GM21360 (cell line): ENCODE measurements around the gene SLC12A5.
"Not testable (repeated sequence)": the region's sequence is repeated elsewhere in the genome, so short reads cannot be mapped to it uniquely, and the experiment has no call there.

Experiments used
- ATAC-seq: cut with Tn5 transposase; IDR thresholded peaks from one replicate; pipeline ENCODE4 v1.9.1; 2021; ENCODE audit warnings: mild to moderate bottlenecking, moderate library complexity; ENCODE audit not compliant: unreplicated experiment

The SLC12A5 gene

GRCh38 chr20:46028772-46029371 is at the start of gene SLC12A5:
SLC12A5 (plus strand) TSS chr20:46029215; CDS start chr20:46029345, 130 bp downstream.
- no peak for ATAC-seq

- ATAC-seq, result no peak
These were observed 47.8 kb upstream of the SLC12A5 start for GRCh38 chr20:45981261-45981660.

- no peak for ATAC-seq
These were observed 45.7 kb upstream of the SLC12A5 start for GRCh38 chr20:45983279-45983743.

- no peak for ATAC-seq
These were observed 43.4 kb upstream of the SLC12A5 start for GRCh38 chr20:45985573-45985972.

- ATAC-seq, result no peak
These were observed 41.8 kb upstream of the SLC12A5 start for GRCh38 chr20:45987108-45987780.

- not testable (repeated sequence) for ATAC-seq
These were observed 40.2 kb upstream of the SLC12A5 start for GRCh38 chr20:45988830-45989229.

GRCh38 chr20:45991616-45992015 is 37.4 kb upstream of the SLC12A5 start:
- no peak for ATAC-seq

- ATAC-seq, result no peak
These were observed 35.6 kb upstream of the SLC12A5 start for GRCh38 chr20:45993197-45993951.

GRCh38 chr20:45994761-45995493 is 34.1 kb upstream of the SLC12A5 start:
- ATAC-seq, result no peak

- not testable (repeated sequence) for ATAC-seq
These were observed 33.4 kb upstream of the SLC12A5 start for GRCh38 chr20:45995495-45996097.

GRCh38 chr20:45997187-45997586 is 31.8 kb upstream of the SLC12A5 start:
- no peak for ATAC-seq

GRCh38 chr20:45998337-45998736 is 30.7 kb upstream of the SLC12A5 start:
- ATAC-seq, result no peak

- no peak for ATAC-seq
These were observed 30.3 kb upstream of the SLC12A5 start for GRCh38 chr20:45998761-45999160.

- ATAC-seq, result no peak
These were observed 29.3 kb upstream of the SLC12A5 start for GRCh38 chr20:45999557-46000261.

- no peak for ATAC-seq
These were observed 28.6 kb upstream of the SLC12A5 start for GRCh38 chr20:46000262-46000996.

GRCh38 chr20:46001498-46001897 is 27.5 kb upstream of the SLC12A5 start:
- ATAC-seq, result no peak

GRCh38 chr20:46002008-46002407 is 27.0 kb upstream of the SLC12A5 start:
- ATAC-seq, result no peak

- ATAC-seq, result no peak
These were observed 24.8 kb upstream of the SLC12A5 start for GRCh38 chr20:46004187-46004586.

- no peak for ATAC-seq
These were observed 24.0 kb upstream of the SLC12A5 start for GRCh38 chr20:46004889-46005473.
